ENCODE results near the gene ATP8B1. TPM values are rescaled to one million over a fixed set of nuclear protein-coding genes. Genes with fewer than 3 reads are reported as not detected.

ATP8B1 gene
- polyA plus RNA-seq, 3 donors, result 0.02 to 0.11 (median 0.03) TPM

GRCh38 chr18:57767259-57768050 is 35.7 kb downstream of the ATP8B1 start:
- intact Hi-C loops (cut with micrococcal nuclease), result loop anchor here in 1 of 2 donors (2.0 kb wide), 1 partner anchor 19 kb away; no protein-coding TSS in a partner anchor
- H3K9ac ChIP-seq (ENCODE audit: insufficient read depth, low read length, poor library complexity, severe bottlenecking), result no peak overlapping the region
- no peak overlapping the region for H3K4me3 ChIP-seq (replicated peaks in 1 of 3; ENCODE audit: low read depth in 2 of 3, low read length in 3 of 3)
- H3K9me3 Mint-ChIP-seq, result peaks cover 0 to 3% (median 0%) of the 10 kb centered on the region in 7 donors
- H3K36me3 ChIP-seq (replicated peaks in 1 of 2; ENCODE audit: control insufficient read depth in 1 of 2, insufficient read depth in 2 of 2, low read length in 2 of 2), result no peaks in the 10 kb centered on the region
- H2AFZ ChIP-seq (ENCODE audit: insufficient read depth, low read depth, low read length, poor library complexity, severe bottlenecking), result no peak overlapping the region
- 70% methylated on average over 3 of the region's 12 CpGs for WGBS (ENCODE audit: insufficient coverage)
- H3K4me3 Mint-ChIP-seq, result no peak overlapping the region
- no peaks in the 10 kb centered on the region for H3K27me3 ChIP-seq (ENCODE audit: control insufficient read depth in 2 of 2, insufficient read depth in 2 of 2, low read length in 2 of 2)
- no peaks in the 10 kb centered on the region for H3K9me3 ChIP-seq (replicated peaks in 1 of 2; ENCODE audit: control insufficient read depth in 1 of 2, insufficient read depth in 1 of 2, low read length in 2 of 2)
- no peaks in the 10 kb centered on the region for H3K79me2 ChIP-seq (ENCODE audit: insufficient read depth, low read length)
- no peaks in the 10 kb centered on the region for H3K36me3 Mint-ChIP-seq
- H3K4me1 ChIP-seq (ENCODE audit: control insufficient read depth in 1 of 2, insufficient read depth in 2 of 2, low read length in 2 of 2), result peaks cover 39 to 49% of the 10 kb centered on the region in 2 donors
- TF ChIP-seq, protein P1, sequence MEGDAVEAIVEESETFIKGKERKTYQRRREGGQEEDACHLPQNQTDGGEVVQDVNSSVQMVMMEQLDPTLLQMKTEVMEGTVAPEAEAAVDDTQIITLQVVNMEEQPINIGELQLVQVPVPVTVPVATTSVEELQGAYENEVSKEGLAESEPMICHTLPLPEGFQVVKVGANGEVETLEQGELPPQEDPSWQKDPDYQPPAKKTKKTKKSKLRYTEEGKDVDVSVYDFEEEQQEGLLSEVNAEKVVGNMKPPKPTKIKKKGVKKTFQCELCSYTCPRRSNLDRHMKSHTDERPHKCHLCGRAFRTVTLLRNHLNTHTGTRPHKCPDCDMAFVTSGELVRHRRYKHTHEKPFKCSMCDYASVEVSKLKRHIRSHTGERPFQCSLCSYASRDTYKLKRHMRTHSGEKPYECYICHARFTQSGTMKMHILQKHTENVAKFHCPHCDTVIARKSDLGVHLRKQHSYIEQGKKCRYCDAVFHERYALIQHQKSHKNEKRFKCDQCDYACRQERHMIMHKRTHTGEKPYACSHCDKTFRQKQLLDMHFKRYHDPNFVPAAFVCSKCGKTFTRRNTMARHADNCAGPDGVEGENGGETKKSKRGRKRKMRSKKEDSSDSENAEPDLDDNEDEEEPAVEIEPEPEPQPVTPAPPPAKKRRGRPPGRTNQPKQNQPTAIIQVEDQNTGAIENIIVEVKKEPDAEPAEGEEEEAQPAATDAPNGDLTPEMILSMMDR (IDR thresholded peaks at IDR 0.05), result no peak
- peaks cover 46% of the 10 kb centered on the region for H3K4me1 Mint-ChIP-seq
- no peak overlapping the region for H3K4me2 ChIP-seq (replicated peaks; ENCODE audit: extremely low read depth, low read length, poor library complexity, severe bottlenecking)
- H3K27ac ChIP-seq (ENCODE audit: low read depth in 1 of 2, low read length in 2 of 2), result no peak overlapping the region
- peaks cover 0 to 3% (median 3%) of the 10 kb centered on the region in 3 donors for H3K27me3 Mint-ChIP-seq (ENCODE audit: low read depth in 3 of 3)
- H3K27ac Mint-ChIP-seq, result no peak overlapping the region
- H4K20me1 ChIP-seq (ENCODE audit: insufficient read depth, low read length), result no peaks in the 10 kb centered on the region
- no peak for DNase-seq

DNA sequence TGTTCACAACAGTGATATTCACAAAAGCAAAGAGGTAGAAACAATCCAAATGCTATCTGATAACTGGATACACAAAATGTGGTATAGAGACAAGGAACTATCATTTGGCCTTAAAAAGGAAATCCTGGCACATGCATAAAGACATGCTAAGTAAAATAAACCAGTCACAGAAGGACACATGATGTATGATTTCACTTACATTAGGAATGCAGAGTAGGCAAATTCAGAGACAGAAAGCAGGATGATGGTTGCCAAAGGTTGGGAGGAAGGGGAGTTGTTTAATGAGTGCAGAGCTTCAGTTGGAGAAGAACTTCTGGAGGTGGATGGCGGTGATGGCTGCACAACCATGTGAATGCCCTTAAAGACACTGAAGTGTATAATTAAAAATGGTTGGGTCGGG is 38.1 kb downstream of the ATP8B1 start:
- H3K36me3 Mint-ChIP-seq, result no peaks in the 10 kb centered on the region
- Histone ChIP-seq H3K27me3 (ENCODE audit: control insufficient read depth in 2 of 2, insufficient read depth in 2 of 2, low read length in 2 of 2) (no peaks in the 10 kb centered on the region), H3K36me3 (replicated peaks in 1 of 2; ENCODE audit: control insufficient read depth in 1 of 2, insufficient read depth in 2 of 2, low read length in 2 of 2) (no peaks in the 10 kb centered on the region), H3K9ac (ENCODE audit: insufficient read depth, low read length, poor library complexity, severe bottlenecking) (no peak overlapping the region), H3K4me1 (ENCODE audit: control insufficient read depth in 1 of 2, insufficient read depth in 2 of 2, low read length in 2 of 2) (peaks cover 22 to 29% of the 10 kb centered on the region in 2 donors), H3K79me2 (ENCODE audit: insufficient read depth, low read length) (no peaks in the 10 kb centered on the region), H3K9me3 (replicated peaks in 1 of 2; ENCODE audit: control insufficient read depth in 1 of 2, insufficient read depth in 1 of 2, low read length in 2 of 2) (no peaks in the 10 kb centered on the region), H3K27ac (ENCODE audit: low read depth in 1 of 2, low read length in 2 of 2) (no peak overlapping the region), H4K20me1 (ENCODE audit: insufficient read depth, low read length) (no peaks in the 10 kb centered on the region), H3K4me2 (replicated peaks; ENCODE audit: extremely low read depth, low read length, poor library complexity, severe bottlenecking) (no peak overlapping the region), H2AFZ (ENCODE audit: insufficient read depth, low read depth, low read length, poor library complexity, severe bottlenecking) (no peak overlapping the region), H3K4me3 (replicated peaks in 1 of 3; ENCODE audit: low read depth in 2 of 3, low read length in 3 of 3) (no peak overlapping the region)
- H3K4me3 Mint-ChIP-seq, result no peak overlapping the region
- H3K27ac Mint-ChIP-seq, result no peak overlapping the region
- peaks cover 0 to 3% (median 2%) of the 10 kb centered on the region in 3 donors for H3K27me3 Mint-ChIP-seq (ENCODE audit: low read depth in 3 of 3)
- intact Hi-C loops (cut with micrococcal nuclease), result no loop called here
- WGBS (ENCODE audit: insufficient coverage), result 93% methylated on average over 2 of the region's 2 CpGs
- TF ChIP-seq, protein P1 (IDR thresholded peaks at IDR 0.05), result no peak
- no peak for DNase-seq
- peaks cover 29% of the 10 kb centered on the region for H3K4me1 Mint-ChIP-seq
- peaks cover 0 to 1% (median 0%) of the 10 kb centered on the region in 7 donors for H3K9me3 Mint-ChIP-seq

Measured in CD14-positive monocyte (primary cell).